ENCODE measurements around the gene CABLES1. TPM values are rescaled to one million over a fixed set of nuclear protein-coding genes. Genes with fewer than 3 reads are reported as not detected.
"Not testable (repeated sequence)": the region's sequence is repeated elsewhere in the genome, so short reads cannot be mapped to it uniquely, and the experiment has no call there.

The CABLES1 gene
- polyA plus RNA-seq, 5 donors, result 44.9 to 82.1 (median 73.6) TPM

DNA sequence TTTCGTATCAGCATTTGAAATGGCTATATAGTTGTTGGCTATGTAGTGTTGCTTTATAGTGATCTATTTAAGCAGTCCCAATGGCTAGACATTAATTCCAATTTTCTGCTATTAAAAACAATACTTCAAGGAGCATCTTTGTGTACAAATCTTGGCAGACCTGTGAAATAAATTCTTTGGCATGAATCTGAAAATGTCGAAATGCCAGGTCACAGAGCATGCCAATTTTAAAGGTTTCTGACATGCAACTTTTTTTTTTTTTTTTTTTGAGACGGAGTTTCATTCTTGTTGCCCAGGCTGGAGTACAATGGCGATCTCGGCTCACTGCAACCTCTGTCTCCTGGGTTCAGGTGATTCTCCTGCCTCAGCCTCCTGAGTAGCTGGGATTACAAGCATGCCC, 26.8 kb upstream of the CABLES1 start:
- DNase-seq, result no peak

DNA sequence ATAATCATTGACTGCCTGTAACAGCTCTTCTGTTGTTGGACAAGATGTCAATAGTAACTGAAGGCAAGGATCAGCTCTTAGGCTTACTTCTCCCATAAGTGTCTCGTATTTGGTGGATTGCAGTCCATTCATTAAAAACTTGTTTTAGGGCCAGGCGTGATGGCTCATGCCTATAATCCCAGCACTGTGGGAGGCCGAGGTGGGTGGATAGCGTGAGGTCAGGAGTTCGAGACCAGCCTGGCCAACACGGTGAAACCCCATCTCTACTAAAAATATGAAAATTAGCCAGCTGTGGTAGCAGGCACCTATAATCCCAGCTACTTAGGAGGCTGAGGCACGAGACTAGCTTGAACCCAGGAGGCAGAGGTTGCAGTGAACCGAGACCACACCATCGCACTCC, 26.1 kb upstream of the CABLES1 start:
- DNase-seq, result not testable (repeated sequence)

- no peak for DNase-seq
Observed at GRCh38 chr18:23113576-23113975, 21.7 kb upstream of the CABLES1 start.

GRCh38 chr18:23114171-23114881, 21.0 kb upstream of the CABLES1 start:
- peak in 1 of 2 donors; percentile 62 for DNase-seq

GRCh38 chr18:23114911-23115310, 20.4 kb upstream of the CABLES1 start:
- DNase-seq, result no peak

DNA sequence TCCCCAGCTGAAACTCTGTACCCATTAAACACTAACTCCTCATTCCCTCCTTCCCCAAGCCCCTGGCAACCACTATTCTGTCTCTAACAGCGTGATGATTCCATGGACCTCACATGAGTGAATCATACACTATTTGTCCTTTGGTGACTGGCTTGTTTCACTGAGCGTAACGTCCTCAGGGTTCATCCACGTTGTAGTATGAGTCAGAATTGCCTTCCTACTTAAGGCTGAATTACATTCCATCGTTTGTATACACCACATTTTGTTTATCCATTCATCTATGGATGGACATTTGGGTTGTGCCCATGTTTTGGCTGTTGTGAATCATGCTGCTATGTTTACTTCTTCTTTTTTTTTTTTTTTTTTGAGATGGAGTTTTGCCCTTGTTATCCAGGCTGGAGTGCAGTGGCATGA, 19.6 kb upstream of the CABLES1 start:
- DNase-seq, result no peak

DNA sequence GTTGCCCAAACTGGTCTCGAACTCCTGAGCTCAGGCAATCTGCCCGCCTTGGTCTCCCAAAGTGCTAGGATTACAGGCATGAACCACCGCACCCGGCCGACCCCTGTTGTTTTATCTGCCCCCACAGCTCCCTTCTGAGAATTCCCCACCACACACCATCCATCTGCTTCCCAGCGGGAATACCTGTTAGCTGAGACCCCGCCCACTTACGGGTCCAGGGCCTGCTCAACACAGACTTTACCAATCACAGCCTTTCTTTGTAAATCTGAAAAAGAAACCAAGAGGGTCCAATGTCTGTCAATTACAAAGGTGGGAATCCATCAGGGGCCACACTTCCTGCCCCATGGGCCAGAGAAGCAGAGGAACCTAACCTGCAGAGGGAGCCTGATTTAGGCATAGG, 14.2 kb upstream of the CABLES1 start:
- no peak for DNase-seq

- no peak for DNase-seq
Observed at GRCh38 chr18:23122334-23123229, 12.7 kb upstream of the CABLES1 start.

DNA sequence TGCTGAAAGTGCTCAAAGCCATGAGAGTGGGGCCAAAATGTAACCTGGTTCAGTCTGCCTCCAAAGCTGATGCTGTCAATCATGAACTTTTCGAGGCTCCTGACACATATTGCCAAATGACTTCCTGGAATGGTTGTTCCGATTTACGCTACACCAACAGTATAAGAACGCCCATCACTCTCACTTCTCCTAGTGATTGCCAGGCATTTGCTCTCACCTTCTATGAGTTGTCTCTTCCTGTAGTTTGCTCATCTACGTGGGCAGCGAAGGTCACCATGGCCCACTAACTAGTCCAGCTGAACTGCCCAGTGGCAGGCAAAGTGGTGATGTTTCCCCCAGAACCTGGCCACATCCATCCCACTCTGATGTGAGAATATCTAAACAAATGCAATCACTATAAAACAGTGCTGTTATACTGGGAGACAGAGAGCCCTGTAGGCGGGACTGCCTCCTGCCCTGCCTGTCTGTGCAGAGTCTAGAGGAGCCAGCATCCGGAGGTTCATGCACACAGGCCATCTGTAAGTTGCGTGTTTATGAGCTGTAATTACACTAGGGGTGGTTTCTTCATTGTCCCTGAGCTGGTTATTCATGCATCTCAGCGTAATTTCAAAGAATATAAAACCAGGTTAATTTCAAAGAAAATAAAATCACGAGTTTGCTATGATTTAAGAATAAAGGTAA, 8.8 kb upstream of the CABLES1 start:
- no peak for DNase-seq

DNA sequence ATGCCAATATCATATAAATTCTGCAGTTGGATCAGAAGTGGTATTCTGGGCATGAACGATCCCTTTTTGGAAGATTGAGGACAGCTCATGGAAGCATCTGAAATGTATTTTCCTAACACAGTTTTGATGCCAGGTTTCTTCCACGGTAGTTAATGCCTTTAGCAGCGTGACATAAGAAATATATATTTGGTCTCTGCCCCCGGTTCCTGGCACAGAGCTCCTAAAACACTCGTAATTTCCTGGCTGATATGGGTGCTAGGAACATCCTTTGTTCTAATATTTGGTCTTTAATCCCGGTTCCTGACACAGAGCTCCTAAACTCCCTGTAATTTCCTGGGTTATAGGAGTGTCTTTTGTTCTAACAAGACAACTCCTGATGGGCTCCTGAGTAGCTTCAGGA, 8.2 kb upstream of the CABLES1 start:
- DNase-seq, result no peak

GRCh38 chr18:23129355-23130002, 5.8 kb upstream of the CABLES1 start:
- DNase-seq, result no peak

DNA sequence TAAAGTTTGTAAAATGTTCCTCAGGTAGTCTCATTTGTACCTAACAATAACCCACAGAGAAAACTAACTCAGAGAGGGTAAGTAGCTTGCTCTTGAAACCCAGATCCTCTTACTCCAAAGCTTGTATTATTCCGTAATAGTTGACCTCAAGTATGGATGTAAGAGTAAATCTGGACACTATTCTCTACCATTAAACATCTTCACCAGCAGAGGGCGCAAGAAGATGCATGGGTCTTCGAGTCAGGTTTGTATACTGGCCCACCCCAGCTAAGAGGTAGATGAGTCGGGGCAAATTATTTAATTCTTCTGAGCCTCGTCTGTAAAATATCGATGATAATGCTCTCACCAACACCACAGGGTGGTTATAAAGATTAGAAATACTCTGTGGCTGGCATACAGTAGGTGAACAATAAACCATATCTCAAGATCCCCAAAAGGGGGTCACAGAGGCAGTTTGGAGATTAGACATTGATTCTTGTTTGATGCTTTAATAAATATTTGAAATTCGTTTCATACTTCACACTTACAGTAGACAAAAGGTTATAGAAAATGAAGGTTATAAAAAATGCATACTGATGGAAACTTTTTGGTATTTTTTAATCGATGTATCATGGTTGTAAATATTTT, 3.5 kb upstream of the CABLES1 start:
- peak in 1 of 2 donors; percentile 73 for DNase-seq

DNA sequence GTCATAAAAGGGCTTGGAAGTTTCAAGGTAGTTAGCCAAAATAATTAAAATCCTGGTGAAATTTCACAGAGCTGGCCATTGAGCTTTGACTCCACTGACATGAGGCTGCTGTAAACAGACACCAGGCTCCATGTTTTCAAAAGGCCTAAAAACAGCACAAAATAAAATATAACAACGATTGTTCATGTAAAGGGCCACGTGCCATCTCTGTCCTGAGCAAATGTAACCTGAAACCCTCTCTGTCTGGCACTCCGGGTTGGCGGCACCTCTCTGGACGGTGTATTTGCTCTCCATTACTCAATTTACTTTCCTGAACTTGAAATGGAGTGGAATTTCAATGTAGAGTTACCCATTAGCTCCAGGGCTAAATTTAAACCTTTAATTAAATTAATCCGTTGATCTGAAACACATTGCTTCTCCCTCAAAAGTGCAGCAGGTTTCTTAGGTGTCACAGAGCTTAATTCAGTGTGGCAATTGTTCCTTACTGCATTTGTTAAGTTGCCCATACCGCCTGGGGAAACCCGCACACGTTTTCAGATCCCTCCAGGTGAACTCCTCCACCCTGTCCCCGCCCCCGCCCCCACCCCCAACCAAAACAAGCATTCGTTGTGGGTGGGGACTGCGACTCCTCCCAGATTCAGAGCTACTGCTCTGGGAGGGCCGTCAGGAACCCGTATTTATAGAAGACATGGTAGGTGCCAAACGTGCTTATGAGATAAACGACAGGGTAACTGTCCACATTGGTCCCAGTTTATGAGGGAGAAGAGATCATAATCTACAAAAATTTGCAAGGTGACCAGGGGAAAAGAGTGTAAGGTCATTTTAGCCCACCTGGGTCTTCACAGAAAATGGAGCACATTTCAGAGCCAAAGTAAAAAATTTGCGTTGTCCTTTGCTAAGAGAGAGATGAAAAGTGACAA, 1.2 kb upstream of the CABLES1 start:
- peak in 1 of 2 donors; percentile 48 for DNase-seq

DNA sequence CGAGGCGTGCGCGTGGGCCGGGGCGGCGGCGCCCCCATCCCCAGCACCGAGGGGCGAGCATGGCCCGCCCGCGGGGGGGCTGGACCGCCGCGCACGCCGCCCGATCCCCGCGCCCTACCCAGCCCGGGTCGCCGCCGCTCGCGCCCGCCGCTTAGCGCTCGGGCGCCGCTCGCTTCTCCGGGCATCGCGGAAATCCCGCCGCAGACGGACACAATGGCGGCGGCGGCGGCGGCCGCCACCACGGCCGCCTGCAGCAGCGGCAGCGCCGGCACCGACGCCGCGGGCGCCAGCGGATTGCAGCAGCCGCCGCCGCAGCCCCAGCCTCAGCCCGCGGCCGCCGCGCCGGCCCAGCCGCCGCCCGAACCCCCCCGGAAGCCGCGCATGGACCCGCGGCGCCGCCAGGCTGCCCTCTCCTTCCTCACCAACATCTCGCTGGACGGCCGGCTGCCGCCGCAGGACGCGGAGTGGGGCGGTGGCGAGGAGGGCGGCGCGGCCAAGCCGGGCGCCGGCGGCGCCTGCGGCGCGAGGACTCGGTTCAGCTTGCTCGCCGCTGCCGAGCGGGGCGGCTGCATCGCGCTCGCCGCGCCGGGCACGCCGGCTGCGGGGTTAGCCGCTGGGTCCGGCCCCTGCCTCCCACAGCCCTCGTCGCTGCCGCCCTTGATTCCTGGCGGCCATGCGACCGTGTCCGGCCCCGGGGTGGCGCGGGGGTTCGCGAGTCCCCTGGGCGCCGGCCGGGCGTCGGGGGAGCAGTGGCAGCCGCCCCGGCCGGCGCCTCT, 453 bp downstream of the CABLES1 start:
- DNase-seq, result no peak

GRCh38 chr18:23136326-23137096, 1.2 kb downstream of the CABLES1 start:
- peak in 1 of 2 donors; percentile 46 for DNase-seq

DNA sequence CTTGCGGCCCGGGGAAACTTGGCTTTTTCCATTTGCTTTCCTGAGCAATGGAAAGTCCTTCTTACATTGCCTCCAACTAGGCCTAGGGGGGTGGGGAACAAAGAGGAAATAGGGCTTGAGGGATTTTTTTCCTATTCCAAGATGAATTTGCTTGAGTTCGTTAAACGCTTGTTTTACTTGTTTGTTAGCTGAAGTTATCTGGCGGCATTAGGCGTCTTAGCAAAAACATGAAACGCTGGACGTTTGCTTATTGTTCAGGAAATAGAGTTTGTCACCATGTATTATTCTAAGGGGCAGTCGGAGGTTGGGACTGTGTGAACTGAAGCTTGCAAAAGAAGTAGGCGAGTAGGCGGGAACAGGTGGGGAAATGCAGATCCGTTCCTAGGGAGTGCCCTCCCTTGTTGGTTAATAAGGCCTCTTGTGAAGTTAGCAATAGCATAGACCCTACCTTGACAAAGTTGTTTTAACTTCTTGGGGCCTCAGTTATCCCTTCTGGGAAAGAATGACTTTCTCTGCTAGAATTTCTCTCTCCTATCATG, 1.9 kb downstream of the CABLES1 start:
- DNase-seq, result no peak

GRCh38 chr18:23137788-23138216, 2.5 kb downstream of the CABLES1 start:
- DNase-seq, result no peak

DNA sequence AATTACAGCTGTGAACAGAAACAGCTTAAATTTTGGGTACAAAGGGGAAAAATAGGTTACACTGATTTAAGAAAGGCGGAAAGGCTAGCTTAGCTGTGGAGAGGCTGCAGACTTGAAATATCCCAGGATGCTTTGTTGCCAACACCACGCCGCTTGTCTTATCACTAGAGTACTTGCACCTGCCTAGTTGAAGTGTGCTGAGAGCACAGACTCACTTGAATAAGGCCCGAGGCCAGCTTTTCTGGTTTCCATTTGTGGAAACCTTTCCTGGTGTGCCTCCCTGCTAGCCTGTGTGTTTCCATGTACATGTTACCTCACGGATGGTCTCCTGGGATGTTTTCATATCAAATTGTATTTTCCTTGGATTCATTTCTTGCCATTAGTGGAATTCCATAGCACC, 3.2 kb downstream of the CABLES1 start:
- DNase-seq, result peak; percentile 42 to 45

Measured in right lung (tissue), 5 donors.